HG03558 (cell line): ENCODE measurements around the gene RNF151.
"Not testable (repeated sequence)": the region's sequence is repeated elsewhere in the genome, so short reads cannot be mapped to it uniquely, and the experiment has no call there.

ENCODE experiments used
- ATAC-seq: cut with Tn5 transposase; IDR thresholded peaks from one replicate; pipeline ENCODE4 v1.9.1; 2021; ENCODE audit warnings: moderate number of reproducible peaks; ENCODE audit not compliant: unreplicated experiment; ENCODE audit errors: extremely low read depth

Gene RNF151

DNA sequence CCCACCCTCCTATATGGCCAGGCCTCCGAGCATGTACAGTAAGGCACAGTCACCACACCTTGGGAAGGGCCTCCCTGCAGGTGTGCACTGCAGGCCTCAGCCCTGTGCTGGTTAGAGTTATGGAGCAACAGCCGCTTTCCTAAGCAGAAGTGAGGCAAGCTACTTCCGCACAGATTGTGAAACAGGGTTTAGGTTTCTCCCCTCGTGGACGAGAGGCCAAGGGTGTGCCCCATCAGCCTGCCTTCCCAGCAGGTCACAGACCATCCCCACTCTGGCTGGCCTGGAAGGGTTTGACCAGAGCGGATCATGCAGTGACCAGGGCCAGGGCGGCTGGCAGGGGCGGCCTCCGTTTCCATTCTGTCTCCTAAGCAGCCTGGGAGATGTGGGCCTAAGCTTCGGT is 28.3 kb upstream of the RNF151 start:
- ATAC-seq = no peak

DNA sequence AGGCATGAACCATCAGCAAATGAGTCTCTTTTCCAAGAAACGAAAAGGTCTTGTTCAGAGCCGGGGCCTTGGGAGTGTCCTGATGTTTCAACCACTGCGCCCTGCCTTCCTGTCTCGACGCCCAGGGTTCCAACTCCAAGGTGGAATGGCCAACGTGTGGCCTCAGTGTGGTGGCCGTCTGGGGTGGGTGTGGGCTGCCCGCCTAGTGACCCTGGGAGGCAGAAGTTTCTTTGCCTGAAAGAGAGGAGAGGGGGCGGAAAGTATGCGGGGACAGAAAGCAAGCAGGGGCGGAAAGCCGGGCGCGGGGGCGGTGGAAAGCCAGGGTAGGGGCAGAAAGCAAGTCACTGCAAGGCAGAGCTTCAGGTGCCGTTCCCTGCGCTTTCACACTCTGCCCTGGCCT is 27.7 kb upstream of the RNF151 start:
- ATAC-seq = no peak

DNA sequence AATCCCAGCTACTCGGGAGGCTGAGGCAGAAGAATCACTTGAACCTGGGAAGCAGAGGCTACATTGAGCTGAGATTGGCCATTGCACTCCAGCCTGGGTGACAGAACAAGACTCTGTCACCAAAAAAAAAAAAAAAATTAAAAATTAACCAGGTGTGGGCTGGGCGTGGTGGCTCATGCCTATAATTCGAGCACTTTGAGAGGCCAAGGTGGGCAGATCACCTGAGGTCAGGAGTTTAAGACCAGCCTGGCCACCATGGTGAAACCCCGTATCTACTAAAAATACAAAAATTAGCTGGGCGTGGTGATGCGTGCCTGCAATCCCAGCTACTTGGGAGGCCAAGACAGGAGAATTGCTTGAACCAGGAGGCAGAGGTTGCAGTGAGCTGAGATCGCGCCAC is 26.8 kb upstream of the RNF151 start:
- not testable (repeated sequence) for ATAC-seq

DNA sequence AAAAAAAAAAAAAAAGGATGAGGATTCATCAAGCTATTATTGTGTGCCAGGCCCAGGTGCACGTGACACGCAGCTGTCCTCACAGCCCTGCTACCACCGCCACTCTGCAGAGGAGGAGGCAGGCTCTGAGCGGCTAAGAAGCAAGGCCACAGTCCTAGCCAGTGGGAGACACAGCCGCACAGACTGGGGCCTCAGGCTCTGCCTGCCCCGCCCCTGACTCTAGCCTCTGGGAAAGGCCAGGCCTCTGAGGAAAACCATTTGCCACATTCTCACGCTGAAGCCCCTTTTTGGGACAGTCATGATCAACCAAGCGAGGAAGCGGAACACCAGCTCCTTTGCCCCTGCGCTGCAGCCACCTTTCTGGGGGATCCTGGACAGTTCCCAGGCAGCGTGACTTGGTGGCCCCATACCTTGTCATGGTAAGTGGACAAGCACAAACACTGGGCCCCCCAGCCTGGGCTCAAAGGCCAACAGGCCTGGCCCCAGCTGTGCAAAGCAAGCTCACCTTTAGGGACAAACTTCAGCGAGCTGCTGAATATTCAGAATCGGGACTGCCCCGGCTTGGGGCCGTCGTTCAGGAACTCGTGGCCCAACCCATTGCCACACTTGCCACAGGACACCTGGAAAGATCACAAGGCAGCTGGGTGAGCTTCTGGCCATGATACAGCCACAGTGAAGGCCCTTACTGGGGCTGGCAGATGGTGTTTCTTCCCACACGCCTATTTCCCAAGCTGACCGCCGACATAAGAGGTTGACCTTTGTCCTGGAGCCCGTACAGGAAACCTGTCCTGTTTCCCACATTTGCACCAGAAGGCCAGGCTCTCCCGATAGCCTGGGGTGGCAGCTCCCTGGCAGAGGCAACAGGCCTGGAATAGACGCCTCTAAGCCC is 26.1 kb upstream of the RNF151 start:
- no peak for ATAC-seq

DNA sequence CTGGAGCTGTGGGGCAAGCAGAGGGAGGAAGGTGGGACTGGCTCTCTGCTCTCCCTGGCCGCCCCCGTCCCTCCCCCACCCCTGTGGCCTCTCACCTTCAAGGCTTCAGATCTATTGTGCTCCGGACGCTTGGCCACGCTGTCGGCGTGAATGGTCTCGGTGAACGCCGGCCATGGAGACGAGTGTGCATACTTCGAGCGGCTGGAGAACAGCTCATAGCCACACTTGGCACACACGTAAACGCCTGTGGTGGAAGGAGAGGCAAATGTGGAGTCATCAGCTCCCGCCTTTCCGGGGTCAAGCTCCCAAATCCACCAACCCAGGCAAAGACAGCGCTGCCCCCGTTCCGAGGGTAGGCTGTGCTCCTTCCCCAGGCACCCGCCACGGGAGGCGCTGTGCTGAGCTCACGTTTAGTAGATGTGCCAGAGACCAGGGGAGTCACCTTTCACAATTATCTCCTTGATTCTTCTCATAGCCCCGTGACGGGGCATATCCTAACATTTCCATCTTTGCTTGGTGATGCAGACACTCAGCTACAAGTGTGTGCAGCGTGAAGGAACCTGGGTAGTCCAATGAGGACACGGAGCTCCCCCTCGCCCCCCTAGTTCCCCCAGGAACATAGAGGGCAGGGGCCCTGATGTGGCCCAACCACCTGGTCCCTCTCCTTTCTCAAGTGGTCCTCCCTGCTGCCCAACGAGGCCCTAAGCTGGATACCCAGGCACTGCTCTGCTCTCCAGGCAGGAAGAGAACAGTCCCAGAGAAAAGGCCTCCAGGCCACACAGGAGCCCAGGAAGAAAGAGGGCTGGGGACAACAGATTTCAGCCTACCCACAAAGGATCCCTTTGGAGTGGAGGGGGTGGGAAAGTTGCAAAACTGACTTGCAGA is 25.3 kb upstream of the RNF151 start:
- ATAC-seq = no peak

DNA sequence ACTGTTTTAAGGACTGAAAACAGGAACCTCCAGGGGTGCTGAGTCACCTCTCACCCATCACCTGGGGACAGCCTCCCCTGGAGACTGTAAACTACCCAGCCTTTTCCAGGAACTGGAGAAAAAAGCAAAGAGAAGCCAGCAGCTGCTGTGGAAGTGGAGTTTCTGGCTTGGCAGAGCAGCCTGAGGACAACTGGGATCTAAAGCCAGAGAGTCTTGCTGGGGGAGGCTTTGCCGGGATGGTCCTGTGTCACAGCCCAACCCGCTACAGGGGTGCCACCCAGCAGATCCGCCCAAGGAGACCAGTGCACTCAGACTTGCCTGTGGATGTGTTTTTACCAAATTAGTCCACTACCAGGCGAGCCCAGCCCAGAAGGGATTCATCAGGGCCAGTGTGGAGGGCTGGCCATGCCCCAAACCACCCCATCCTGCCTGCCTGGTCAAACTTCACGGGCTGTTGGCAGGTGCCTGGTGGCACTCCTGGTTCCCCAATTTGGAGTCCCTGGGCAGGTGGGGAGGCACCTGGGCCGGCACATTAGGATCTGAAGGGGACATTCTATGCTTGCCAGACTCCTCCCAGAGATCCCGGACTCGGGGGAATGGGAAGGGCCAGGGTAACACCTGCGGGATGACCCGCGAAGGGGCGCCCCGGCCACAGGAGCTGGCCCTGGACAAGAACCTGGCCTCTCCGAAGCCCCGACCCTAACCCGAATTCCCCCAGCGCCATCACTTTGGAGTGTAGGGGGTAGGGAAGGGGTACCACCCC is 24.4 kb upstream of the RNF151 start:
- no peak for ATAC-seq

GRCh38 chr16:1942810-1943726 is 23.6 kb upstream of the RNF151 start, which contains the start of gene MSRB1:
Gene MSRB1 (minus strand): TSS chr16:1943199. CDS start chr16:1943156, 43 bp downstream.
- ATAC-seq = peak; percentile 72

DNA sequence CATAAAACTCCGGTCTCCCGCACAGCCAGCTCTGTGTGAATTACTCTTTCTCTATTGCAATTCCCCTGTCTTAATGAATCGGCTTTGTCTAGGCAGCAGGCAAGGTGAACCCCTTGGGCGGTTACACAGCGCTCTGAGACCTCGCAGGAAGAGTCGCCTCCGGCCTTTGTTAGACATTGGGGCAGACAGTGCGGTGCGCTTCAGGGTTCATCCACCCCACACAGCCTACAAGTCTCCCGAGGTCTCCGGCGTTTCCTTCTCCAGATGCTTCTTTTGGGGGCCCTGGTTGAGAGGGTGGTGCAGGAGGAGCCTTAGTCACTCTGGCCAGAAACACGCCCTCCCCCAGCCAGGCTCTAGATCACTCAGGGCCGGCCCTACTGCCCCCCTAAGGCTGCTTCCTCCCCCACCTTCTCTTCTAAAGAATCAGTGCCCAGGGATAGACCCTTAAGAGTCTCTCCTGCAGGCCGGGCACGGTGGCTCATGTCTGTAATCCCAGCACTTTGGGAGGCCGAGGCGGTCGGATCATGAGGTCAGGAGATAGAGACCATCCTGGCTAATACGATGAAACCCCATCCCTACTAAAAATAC is 21.9 kb upstream of the RNF151 start:
- ATAC-seq = no peak

DNA sequence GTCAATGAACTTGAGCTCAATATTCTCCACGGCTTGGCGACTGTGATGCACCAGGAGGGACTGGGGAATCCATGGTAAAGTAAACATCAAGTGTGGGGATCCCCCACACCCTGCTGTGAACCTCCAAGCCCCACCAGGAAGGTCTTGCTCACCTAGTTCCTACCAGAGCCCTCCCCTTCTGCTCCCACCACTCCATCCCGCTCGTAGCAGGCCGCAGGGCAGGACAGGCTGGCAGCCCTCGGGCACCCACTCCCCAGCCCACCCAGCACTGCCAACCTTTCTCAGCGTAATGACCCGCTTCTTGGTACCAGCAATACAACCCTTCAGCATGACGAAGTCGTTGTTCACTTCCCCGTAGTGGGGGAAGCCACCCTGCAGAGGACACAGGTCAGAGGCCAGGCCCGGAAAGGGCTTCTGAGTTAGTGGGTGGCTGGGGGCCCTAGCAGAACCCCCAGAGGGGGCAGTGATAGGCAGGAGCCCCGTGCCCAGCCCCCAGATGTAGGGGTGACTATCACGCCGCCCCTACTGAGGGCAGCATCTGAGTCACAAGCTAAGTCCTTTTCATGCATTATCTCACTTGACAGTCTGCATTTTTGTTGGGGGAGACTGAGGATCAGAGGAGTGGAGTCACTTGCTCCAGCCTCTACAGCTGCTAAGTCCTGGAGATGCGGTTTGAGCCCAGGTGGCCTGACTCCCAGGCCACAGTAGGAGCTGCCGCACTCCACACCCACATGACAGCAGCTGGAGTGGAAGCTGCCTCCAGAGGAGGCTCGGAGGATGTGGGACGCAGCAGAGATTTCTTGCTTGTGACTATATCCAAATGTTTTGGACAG is 20.9 kb upstream of the RNF151 start:
- ATAC-seq = no peak

GRCh38 chr16:1946495-1947368 is 19.9 kb upstream of the RNF151 start:
- no peak for ATAC-seq

DNA sequence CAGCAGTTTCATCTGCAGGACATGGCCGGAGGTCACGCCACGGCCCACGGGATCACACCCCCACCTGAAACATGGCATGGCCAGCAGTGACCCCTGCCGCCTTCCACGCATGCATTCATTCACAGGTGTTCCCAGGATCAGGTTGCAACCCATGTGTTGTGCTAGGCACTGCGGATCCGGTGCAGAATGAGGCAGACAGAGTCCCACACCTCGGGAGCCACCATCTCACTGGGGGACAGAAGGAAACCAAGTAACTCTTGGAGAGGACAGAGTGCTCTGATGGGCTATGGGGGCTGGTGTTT is 19.3 kb upstream of the RNF151 start:
- ATAC-seq = no peak

GRCh38 chr16:1949507-1949906 is 17.1 kb upstream of the RNF151 start:
- ATAC-seq = no peak

DNA sequence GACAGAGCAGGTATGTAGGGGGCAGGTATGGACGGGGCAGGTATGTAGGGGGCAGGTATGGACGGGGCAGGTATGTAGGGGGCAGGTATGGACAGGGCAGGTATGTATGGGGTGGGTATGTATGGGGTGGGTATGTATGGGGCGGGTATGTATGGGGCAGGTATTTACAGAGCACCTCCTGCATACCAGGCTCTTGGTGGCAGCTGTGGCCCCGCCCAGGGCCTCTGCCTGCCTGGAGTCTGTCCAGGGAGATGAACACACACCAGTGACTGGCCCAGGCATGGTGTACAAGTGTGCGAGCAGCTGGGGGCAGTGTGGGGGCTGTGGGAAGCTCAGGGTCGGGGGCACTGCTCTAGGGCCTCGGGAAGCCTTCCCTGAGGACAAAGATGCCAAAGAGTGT is 16.6 kb upstream of the RNF151 start:
- ATAC-seq = no peak

- ATAC-seq = no peak
Observed at GRCh38 chr16:1950559-1950958, 16.1 kb upstream of the RNF151 start.

DNA sequence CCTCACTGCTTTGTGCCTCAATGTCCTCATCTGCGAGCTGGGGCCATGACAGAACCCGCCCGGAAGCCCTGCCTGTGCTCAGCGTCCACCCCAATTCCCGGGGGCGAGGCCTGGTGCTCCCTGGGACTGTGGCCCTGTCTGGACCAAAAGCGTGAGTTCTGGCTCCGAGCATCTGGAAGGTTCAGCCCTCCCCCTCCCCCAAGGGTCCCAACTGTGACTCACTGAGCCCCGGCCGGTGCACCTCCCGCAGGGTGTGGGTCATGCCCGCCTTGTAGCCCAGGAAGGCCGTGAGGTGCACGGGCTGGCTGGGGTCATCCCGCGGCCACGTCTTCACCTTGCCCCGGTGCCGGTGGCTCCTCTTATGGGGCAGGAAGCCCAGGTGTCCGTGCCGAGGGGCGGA is 12.9 kb upstream of the RNF151 start:
- ATAC-seq = no peak

DNA sequence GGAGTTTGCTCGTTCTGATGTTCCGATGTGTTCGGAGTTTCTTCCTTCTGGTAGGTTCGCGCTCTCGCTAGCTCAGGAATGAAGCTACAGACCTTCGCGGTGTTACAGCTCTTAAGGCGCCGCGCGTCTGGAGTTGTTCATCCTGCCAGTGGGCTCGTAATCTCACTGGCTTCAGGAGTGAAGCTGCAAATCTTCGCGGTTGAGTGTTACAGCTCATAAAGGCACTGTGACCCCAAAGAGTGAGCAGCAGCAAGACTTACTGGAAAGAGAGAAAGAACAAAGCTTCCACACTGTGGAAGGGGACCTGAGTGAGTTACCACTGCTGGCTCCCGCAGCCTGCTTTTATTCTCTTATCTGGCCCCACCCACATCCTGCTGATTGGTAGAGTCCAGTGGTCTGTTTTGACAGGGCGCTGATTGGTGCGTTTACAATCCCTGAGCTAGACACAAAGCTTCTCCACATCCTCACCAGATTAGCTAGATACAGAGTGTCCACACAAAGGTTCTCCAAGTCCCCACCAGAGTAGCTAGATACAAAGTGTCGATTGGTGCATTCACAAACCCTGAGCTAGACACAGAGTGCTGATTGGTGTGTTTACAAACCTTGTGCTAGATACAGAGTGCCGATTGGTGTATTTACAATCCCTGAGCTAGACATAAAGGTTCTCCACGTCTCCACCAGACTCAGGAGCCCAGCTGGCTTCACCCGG is 9.1 kb upstream of the RNF151 start:
- ATAC-seq = not testable (repeated sequence)

DNA sequence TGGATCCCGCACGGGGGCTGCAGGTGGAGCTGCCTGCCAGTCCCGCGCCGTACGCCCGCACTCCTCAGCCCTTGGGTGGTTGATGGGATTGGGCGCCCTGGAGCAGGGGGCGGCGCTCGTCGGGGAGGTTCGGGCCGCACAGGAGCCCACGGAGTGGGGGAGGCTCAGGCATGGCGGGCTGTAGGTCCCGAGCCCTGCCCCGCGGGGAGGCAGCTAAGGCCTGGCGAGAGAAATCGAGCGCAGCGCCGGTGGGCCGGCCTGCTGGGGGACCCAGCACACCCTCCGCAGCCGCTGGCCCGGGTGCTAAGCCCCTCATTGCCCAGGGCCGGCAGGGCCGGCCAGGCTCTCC is 8.5 kb upstream of the RNF151 start:
- not testable (repeated sequence) for ATAC-seq
